ENCODE measurements around the gene AGAP1. TPM values are rescaled to one million over a fixed set of nuclear protein-coding genes. Genes with fewer than 3 reads are reported as not detected.

Gene AGAP1
- total RNA-seq = 27.5 TPM

GRCh38 chr2:235493775-235494715 lies at the start of gene AGAP1:
TSS of gene AGAP1 (plus strand) at chr2:235494043.
- DNase-seq = peak; percentile 87

- DNase-seq = no peak
Observed at GRCh38 chr2:235444101-235444597, 49.7 kb upstream of the AGAP1 start.

GRCh38 chr2:235445116-235445515 lies 48.7 kb upstream of the AGAP1 start:
- no peak for DNase-seq

GRCh38 chr2:235446082-235446481 lies 47.8 kb upstream of the AGAP1 start:
- DNase-seq = no peak

- DNase-seq = no peak
Observed at GRCh38 chr2:235447210-235447609, 46.6 kb upstream of the AGAP1 start.

- no peak for DNase-seq
Observed at GRCh38 chr2:235449568-235449967, 44.3 kb upstream of the AGAP1 start.

- DNase-seq = no peak
Observed at GRCh38 chr2:235453605-235454151, 40.2 kb upstream of the AGAP1 start.

- DNase-seq = no peak
Observed at GRCh38 chr2:235458839-235459273, 35.0 kb upstream of the AGAP1 start.

GRCh38 chr2:235460548-235461047 lies 33.2 kb upstream of the AGAP1 start:
- DNase-seq = no peak

- DNase-seq = no peak
Observed at GRCh38 chr2:235461763-235462414, 32.0 kb upstream of the AGAP1 start.

- no peak for DNase-seq
Observed at GRCh38 chr2:235462415-235462790, 31.4 kb upstream of the AGAP1 start.

GRCh38 chr2:235463893-235464292 lies 29.9 kb upstream of the AGAP1 start:
- no peak for DNase-seq

GRCh38 chr2:235467588-235467987 lies 26.3 kb upstream of the AGAP1 start:
- DNase-seq = no peak

- no peak for DNase-seq
Observed at GRCh38 chr2:235468978-235469655, 24.7 kb upstream of the AGAP1 start.

GRCh38 chr2:235471186-235471747 lies 22.6 kb upstream of the AGAP1 start:
- DNase-seq = no peak

- DNase-seq = no peak
Observed at GRCh38 chr2:235472443-235472842, 21.4 kb upstream of the AGAP1 start.

- DNase-seq = no peak
Observed at GRCh38 chr2:235478609-235479008, 15.2 kb upstream of the AGAP1 start.

- no peak for DNase-seq
Observed at GRCh38 chr2:235479604-235480003, 14.2 kb upstream of the AGAP1 start.

- no peak for DNase-seq
Observed at GRCh38 chr2:235480614-235481013, 13.2 kb upstream of the AGAP1 start.

- DNase-seq = no peak
Observed at GRCh38 chr2:235483313-235483712, 10.5 kb upstream of the AGAP1 start.

- no peak for DNase-seq
Observed at GRCh38 chr2:235485362-235485761, 8.5 kb upstream of the AGAP1 start.

- no peak for DNase-seq
Observed at GRCh38 chr2:235486729-235487128, 7.1 kb upstream of the AGAP1 start.
